B cell (primary cell): ENCODE data around the gene FGFR2.

Source experiments
- CTCF ChIP-seq: fragments of 200-600 bp; IDR thresholded peaks from one replicate; pipeline ENCODE4 v1.8.0; 2022; ENCODE audit warnings: antibody characterized with exemption, mild to moderate bottlenecking
- EZH2 ChIP-seq: IDR thresholded peaks from 2 replicates; pipeline ENCODE4 v1.6.1; 2012; ENCODE audit warnings: borderline replicate concordance, low read depth, mild to moderate bottlenecking, moderate library complexity, low read length; ENCODE audit not compliant: insufficient read depth, poor library complexity, severe bottlenecking

GRCh38 chr10:121595806-121596688, 2.2 kb downstream of the FGFR2 start:
- TF ChIP-seq CTCF (no peak), EZH2 (no peak)
